WTC11 (cell line): Measurements from ENCODE around the gene ASTN2. TPM values are rescaled to one million over a fixed set of nuclear protein-coding genes. Genes with fewer than 3 reads are reported as not detected.

Experiments
- ATAC-seq: fragments of 200-7000 bp; cut with Tn5 transposase; 2 replicates; pipeline ENCODE4 v1.10.0; 2021; ENCODE audit warnings: mild to moderate bottlenecking, moderate library complexity
- CTCF ChIA-PET: fragments of 300-600 bp; sonication (Branson Sonifier 250); formaldehyde crosslinking; loops from one replicate; lab custom pipeline; 2021; ENCODE audit warnings: antibody characterized with exemption; lab: Charles Lee
- POLR2A ChIA-PET: fragments of 350-600 bp; sonication (Branson Sonifier 250); formaldehyde crosslinking; loops from one replicate; lab custom pipeline; 2021; ENCODE audit warnings: antibody characterized with exemption; lab: Charles Lee
- DNase-seq: peaks from one replicate; pipeline ENCODE4 v3.0.0; 2021; ENCODE audit warnings: low spot score
- H3K27ac Mint-ChIP-seq: 2 replicates; pipeline ENCODE4 v1.8.0; 2021; ENCODE audit warnings: mixed read lengths
- H3K27me3 Mint-ChIP-seq: 2 replicates; pipeline ENCODE4 v1.8.0; 2021; ENCODE audit warnings: low read depth, mild to moderate bottlenecking, moderate library complexity, mixed read lengths
- H3K36me3 Mint-ChIP-seq: 2 replicates; pipeline ENCODE4 v1.8.0; 2021; ENCODE audit warnings: mixed read lengths
- H3K4me1 Mint-ChIP-seq: 2 replicates; pipeline ENCODE4 v1.8.0; 2022; ENCODE audit warnings: mixed read lengths
- H3K4me3 Mint-ChIP-seq: 2 replicates; pipeline ENCODE4 v1.8.0; 2021; ENCODE audit warnings: mild to moderate bottlenecking, moderate library complexity, mixed read lengths
- H3K9me3 Mint-ChIP-seq: 2 replicates; pipeline ENCODE4 v1.8.0; 2021; ENCODE audit warnings: mixed read lengths
- CBFB ChIP-seq: sonication (generic); formaldehyde crosslinking; IDR thresholded peaks from 2 replicates; pipeline ENCODE4 v1.8.1; 2022; ENCODE audit warnings: mild to moderate bottlenecking, low read depth, missing genetic modification reagents
- ESRRA ChIP-seq: sonication (generic); formaldehyde crosslinking; IDR thresholded peaks from 2 replicates; pipeline ENCODE4 v1.8.1; 2022; ENCODE audit warnings: mild to moderate bottlenecking, missing genetic modification reagents, borderline replicate concordance
- FOXK1 ChIP-seq: sonication (generic); formaldehyde crosslinking; IDR thresholded peaks from 2 replicates; pipeline ENCODE4 v1.8.0; 2022; ENCODE audit warnings: mild to moderate bottlenecking, moderate library complexity, missing genetic modification reagents
- GRHL2 ChIP-seq: fragments of 250-450 bp; sonication (Bioruptor Pico); IDR thresholded peaks from 2 replicates; pipeline ENCODE4 v1.8.0; 2022; ENCODE audit warnings: mild to moderate bottlenecking, moderate library complexity; ENCODE audit not compliant: insufficient replicate concordance, severe bottlenecking
- GTF2I ChIP-seq: fragments of 250-450 bp; sonication (Bioruptor Pico); conservative IDR thresholded peaks from 2 replicates; pipeline ENCODE4 v1.4.0; 2021; ENCODE audit warnings: mild to moderate bottlenecking
- NFYB ChIP-seq: sonication (generic); formaldehyde crosslinking; conservative IDR thresholded peaks from 2 replicates; pipeline ENCODE4 v1.8.0; 2022; ENCODE audit warnings: low read depth, missing genetic modification reagents
- NR3C1 ChIP-seq: sonication (generic); formaldehyde crosslinking; conservative IDR thresholded peaks from 2 replicates; pipeline ENCODE4 v1.8.1; 2023; ENCODE audit warnings: low read depth, mild to moderate bottlenecking, missing genetic modification reagents
- SMAD3 ChIP-seq: sonication (generic); formaldehyde crosslinking; IDR thresholded peaks from 2 replicates; pipeline ENCODE4 v1.8.0; 2022; ENCODE audit warnings: missing genetic modification reagents, mild to moderate bottlenecking, borderline replicate concordance
- SMAD4 ChIP-seq: sonication (generic); formaldehyde crosslinking; IDR thresholded peaks from 2 replicates; pipeline ENCODE4 v1.8.0; 2022; ENCODE audit warnings: mild to moderate bottlenecking, missing genetic modification reagents
- SP1 ChIP-seq: sonication (generic); formaldehyde crosslinking; conservative IDR thresholded peaks from 2 replicates; pipeline ENCODE4 v1.8.1; 2022; ENCODE audit warnings: missing genetic modification reagents
- ZNF219 ChIP-seq: sonication (generic); formaldehyde crosslinking; IDR thresholded peaks from 2 replicates; pipeline ENCODE4 v1.8.0; 2023; ENCODE audit warnings: missing genetic modification reagents, mild to moderate bottlenecking, borderline replicate concordance
- ZNF263 ChIP-seq: sonication (generic); formaldehyde crosslinking; IDR thresholded peaks from 2 replicates; pipeline ENCODE4 v1.8.1; 2022; ENCODE audit warnings: low read depth, mild to moderate bottlenecking, moderate library complexity, missing genetic modification reagents
- ZNF671 ChIP-seq: fragments of 250-450 bp; sonication (Bioruptor Pico); IDR thresholded peaks from 2 replicates; pipeline ENCODE4 v1.8.0; 2021; ENCODE audit warnings: mild to moderate bottlenecking
- total RNA-seq: library from RNA; stranded (reverse); gene quantifications from 3 replicates; pipeline ENCODE4 v1.2.3, GENCODE V29; 2021
- TF ChIP-seq, protein P1 (sequence below): sonication (generic); formaldehyde crosslinking; IDR thresholded peaks from 2 replicates; pipeline ENCODE4 v1.8.1; 2022; ENCODE audit warnings: mild to moderate bottlenecking, moderate library complexity, missing genetic modification reagents
- TF ChIP-seq, protein P2 (sequence below): fragments of 250-450 bp; sonication (Bioruptor Pico); IDR thresholded peaks from 2 replicates; pipeline ENCODE4 v2.1.2; 2022; ENCODE audit warnings: mild to moderate bottlenecking, moderate library complexity
- TF ChIP-seq, protein P3 (sequence below): fragments of 250-450 bp; sonication (Bioruptor Pico); IDR thresholded peaks from 2 replicates; pipeline ENCODE4 v1.9.0; 2021; ENCODE audit warnings: mild to moderate bottlenecking
- TF ChIP-seq, protein P4 (sequence below): sonication (generic); formaldehyde crosslinking; IDR thresholded peaks from 2 replicates; pipeline ENCODE4 v1.8.0; 2023; ENCODE audit warnings: missing genetic modification reagents
- TF ChIP-seq, protein P5 (sequence below): sonication (generic); formaldehyde crosslinking; IDR thresholded peaks from 2 replicates; pipeline ENCODE4 v1.8.1; 2022; ENCODE audit warnings: missing genetic modification reagents, borderline replicate concordance

ASTN2 gene
- total RNA-seq, 1 experiment from 2014 or later, result 16.2 TPM

DNA sequence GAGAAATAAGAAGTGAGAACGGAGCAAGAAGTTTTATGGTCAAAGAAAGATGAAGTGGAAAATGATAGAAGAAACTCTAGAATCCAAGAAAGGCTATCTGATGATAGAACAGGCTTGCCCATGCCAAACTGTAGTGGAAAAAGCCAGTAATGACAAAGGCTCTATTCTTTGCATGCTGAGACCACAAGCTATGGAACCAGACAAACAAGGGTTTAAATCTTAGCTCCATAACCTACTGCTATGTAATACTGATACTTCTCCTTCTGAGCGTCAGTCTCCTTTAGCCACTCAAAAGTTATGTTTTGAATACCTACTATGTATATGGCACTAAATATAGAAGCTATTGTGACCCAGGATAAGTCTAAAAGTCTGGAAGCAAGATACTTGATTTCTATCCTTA, 778.9 kb downstream of the ASTN2 start:
- Mint-ChIP-seq H3K36me3 (peaks cover 3% of the 10 kb centered on the region; the same call in 1 of the 2 replicates), H3K4me1 (no peaks in the 10 kb centered on the region), H3K27ac (no peak overlapping the region), H3K4me3 (no peak overlapping the region), H3K27me3 (no peaks in the 10 kb centered on the region), H3K9me3 (peaks cover 4% of the 10 kb centered on the region; the same call in 1 of the 2 replicates)
- TF ChIP-seq ZNF263 (no peak), GTF2I (CRISPR knock-in tag) (no peak), NFYB (no peak), ZNF219 (CRISPR knock-in tag) (no peak), SP1 (no peak), NR3C1 (CRISPR knock-in tag) (no peak), FOXK1 (CRISPR knock-in tag) (no peak), ZNF671 (no peak)
- TF ChIP-seq, protein P1, sequence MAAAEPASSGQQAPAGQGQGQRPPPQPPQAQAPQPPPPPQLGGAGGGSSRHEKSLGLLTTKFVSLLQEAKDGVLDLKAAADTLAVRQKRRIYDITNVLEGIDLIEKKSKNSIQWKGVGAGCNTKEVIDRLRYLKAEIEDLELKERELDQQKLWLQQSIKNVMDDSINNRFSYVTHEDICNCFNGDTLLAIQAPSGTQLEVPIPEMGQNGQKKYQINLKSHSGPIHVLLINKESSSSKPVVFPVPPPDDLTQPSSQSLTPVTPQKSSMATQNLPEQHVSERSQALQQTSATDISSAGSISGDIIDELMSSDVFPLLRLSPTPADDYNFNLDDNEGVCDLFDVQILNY (CRISPR knock-in tag), result no peak
- TF ChIP-seq, protein P2, sequence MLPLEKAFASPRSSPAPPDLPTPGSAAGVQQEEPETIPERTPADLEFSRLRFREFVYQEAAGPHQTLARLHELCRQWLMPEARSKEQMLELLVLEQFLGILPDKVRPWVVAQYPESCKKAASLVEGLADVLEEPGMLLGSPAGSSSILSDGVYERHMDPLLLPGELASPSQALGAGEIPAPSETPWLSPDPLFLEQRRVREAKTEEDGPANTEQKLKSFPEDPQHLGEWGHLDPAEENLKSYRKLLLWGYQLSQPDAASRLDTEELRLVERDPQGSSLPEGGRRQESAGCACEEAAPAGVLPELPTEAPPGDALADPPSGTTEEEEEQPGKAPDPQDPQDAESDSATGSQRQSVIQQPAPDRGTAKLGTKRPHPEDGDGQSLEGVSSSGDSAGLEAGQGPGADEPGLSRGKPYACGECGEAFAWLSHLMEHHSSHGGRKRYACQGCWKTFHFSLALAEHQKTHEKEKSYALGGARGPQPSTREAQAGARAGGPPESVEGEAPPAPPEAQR (CRISPR knock-in tag), result no peak
- TF ChIP-seq, protein P3, sequence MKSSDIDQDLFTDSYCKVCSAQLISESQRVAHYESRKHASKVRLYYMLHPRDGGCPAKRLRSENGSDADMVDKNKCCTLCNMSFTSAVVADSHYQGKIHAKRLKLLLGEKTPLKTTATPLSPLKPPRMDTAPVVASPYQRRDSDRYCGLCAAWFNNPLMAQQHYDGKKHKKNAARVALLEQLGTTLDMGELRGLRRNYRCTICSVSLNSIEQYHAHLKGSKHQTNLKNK (CRISPR knock-in tag), result no peak
- ATAC-seq (no peak), DNase-seq (no peak)
- CTCF ChIA-PET, result interaction anchor here (1.1 to 1.5 kb wide), 2 partner anchors 11 to 46 kb away, joined by 7 read pairs; no protein-coding TSS in a partner anchor
- POLR2A ChIA-PET, result no interaction called here

DNA sequence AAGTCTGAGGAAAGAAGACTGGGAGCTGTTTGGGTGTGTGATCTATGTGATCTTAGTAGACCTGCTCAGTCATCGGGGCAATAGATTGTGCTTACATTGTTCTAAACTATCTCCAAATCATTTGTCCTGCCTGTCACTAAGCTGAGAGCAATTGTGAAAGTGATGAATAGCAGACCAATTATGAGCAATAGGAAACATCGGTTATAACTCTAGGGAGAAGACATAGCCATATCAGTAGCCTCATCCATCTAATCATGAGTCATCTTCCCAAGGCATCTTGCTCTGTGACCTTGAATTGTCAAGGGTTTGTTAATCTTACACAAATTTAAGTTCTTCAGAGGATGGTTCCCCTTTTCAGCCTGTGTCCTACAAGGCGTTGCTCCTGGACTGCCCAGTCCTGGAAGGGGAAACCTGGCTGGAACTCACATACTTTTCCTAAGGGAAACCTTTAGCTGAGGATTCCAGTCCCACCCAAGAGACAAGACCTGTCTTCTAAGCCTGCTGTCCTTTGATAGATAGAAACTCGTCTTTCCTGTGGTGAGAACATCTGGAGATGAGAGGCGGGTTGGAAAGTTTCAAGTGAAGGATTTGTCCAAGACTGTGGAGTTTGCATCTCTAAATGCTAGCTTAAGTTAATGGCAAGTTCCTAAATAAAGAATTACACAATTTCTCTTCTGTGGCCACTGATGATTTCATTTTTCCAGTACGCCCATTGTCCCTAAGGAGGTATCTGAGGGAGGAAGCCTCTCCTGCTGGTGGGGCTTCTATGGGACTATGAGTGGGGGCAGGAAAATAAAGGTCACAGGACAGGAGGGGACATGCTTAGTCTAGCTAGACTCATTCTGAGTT, 781.6 kb downstream of the ASTN2 start:
- ATAC-seq, result no peak
- H3K4me3 Mint-ChIP-seq, result no peak overlapping the region
- peaks cover 3% of the 10 kb centered on the region; the same call in 1 of the 2 replicates for H3K4me1 Mint-ChIP-seq
- TF ChIP-seq CBFB (no peak), GRHL2 (CRISPR knock-in tag) (no peak), SMAD3 (CRISPR knock-in tag) (no peak), NFYB (no peak), ESRRA (CRISPR knock-in tag) (no peak), SMAD4 (CRISPR knock-in tag) (no peak)
- TF ChIP-seq, protein P4, sequence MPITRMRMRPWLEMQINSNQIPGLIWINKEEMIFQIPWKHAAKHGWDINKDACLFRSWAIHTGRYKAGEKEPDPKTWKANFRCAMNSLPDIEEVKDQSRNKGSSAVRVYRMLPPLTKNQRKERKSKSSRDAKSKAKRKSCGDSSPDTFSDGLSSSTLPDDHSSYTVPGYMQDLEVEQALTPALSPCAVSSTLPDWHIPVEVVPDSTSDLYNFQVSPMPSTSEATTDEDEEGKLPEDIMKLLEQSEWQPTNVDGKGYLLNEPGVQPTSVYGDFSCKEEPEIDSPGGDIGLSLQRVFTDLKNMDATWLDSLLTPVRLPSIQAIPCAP (CRISPR knock-in tag), result no peak
- TF ChIP-seq, protein P1 (CRISPR knock-in tag), result no peak
- TF ChIP-seq, protein P5, sequence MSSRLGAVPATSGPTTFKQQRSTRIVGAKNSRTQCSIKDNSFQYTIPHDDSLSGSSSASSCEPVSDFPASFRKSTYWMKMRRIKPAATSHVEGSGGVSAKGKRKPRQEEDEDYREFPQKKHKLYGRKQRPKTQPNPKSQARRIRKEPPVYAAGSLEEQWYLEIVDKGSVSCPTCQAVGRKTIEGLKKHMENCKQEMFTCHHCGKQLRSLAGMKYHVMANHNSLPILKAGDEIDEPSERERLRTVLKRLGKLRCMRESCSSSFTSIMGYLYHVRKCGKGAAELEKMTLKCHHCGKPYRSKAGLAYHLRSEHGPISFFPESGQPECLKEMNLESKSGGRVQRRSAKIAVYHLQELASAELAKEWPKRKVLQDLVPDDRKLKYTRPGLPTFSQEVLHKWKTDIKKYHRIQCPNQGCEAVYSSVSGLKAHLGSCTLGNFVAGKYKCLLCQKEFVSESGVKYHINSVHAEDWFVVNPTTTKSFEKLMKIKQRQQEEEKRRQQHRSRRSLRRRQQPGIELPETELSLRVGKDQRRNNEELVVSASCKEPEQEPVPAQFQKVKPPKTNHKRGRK (CRISPR knock-in tag), result no peak
- CTCF ChIA-PET, result interaction anchor here (0.8 to 1.8 kb wide), 2 partner anchors 14 to 44 kb away, joined by 4 to 7 read pairs; no protein-coding TSS in a partner anchor
- H3K27ac Mint-ChIP-seq, result no peak overlapping the region
- H3K36me3 Mint-ChIP-seq, result peaks cover 3% of the 10 kb centered on the region; the same call in 1 of the 2 replicates
- H3K9me3 Mint-ChIP-seq, result peaks cover 4% of the 10 kb centered on the region; the same call in 1 of the 2 replicates
- H3K27me3 Mint-ChIP-seq, result no peaks in the 10 kb centered on the region
- POLR2A ChIA-PET, result no interaction called here
- no peak for DNase-seq
